Thoracic aorta (tissue), 2 donors: ENCODE data around the gene WDFY3. TPM values are rescaled to one million over a fixed set of nuclear protein-coding genes. Genes with fewer than 3 reads are reported as not detected.

Source experiments
- ATAC-seq: fragments of 150-250 bp; one replicate; pipeline ENCODE4 v1.8.0; 2017; ENCODE audit warnings: low read depth; ENCODE audit not compliant: insufficient number of reproducible peaks, low FRiP score
- DNase-seq: peaks from one replicate; pipeline ENCODE4 v3.0.0-alpha.2; 2020; ENCODE audit warnings: low spot score
- H3K27ac ChIP-seq, 2 donors: fragments of 200-600 bp; sonication (generic); 1 replicate in 1 of 2; 2 replicates in 1 of 2; pipeline ENCODE4 v1.5.1; 2016; ENCODE audit warnings: mild to moderate bottlenecking in 2 of 2, moderate library complexity in 2 of 2
- H3K27me3 ChIP-seq: fragments of 200-600 bp; sonication (generic); replicated peaks from 2 replicates; pipeline ENCODE4 v1.6.0; 2016; ENCODE audit warnings: mild to moderate bottlenecking; ENCODE audit not compliant: insufficient read depth
- H3K36me3 ChIP-seq: fragments of 200-600 bp; sonication (generic); one replicate; pipeline ENCODE4 v1.5.1; 2016
- H3K4me1 ChIP-seq, 2 donors: fragments of 200-600 bp; sonication (generic); 1 replicate in 1 of 2; 2 replicates in 1 of 2; pipeline versions ENCODE4 v1.5.1 to v1.6.0; 2016; ENCODE audit warnings: low read depth in 2 of 2, mild to moderate bottlenecking in 1 of 2; ENCODE audit not compliant: control insufficient read depth in 1 of 2
- H3K4me3 ChIP-seq: fragments of 200-600 bp; sonication (generic); 2 replicates; pipeline ENCODE4 v1.5.1; 2016; ENCODE audit warnings: mild to moderate bottlenecking
- H3K9me3 ChIP-seq: fragments of 200-600 bp; sonication (generic); 2 replicates; pipeline ENCODE4 v1.5.1; 2016
- total RNA-seq, 2 donors: library from RNA; depleted of rRNA; stranded (reverse); fragments of >200 nt; gene quantifications; one replicate each; pipeline versions ENCODE4 v1.1.0 to v1.2.3, GENCODE V29; 2016
- TF ChIP-seq, protein P1 (sequence below): fragments of 200-600 bp; sonication (generic); IDR thresholded peaks from one replicate; pipeline ENCODE4 v1.5.1; 2019; ENCODE audit warnings: antibody characterized with exemption

The WDFY3 gene
- total RNA-seq, 2 donors from 2014 or later = 116 to 140 TPM

DNA sequence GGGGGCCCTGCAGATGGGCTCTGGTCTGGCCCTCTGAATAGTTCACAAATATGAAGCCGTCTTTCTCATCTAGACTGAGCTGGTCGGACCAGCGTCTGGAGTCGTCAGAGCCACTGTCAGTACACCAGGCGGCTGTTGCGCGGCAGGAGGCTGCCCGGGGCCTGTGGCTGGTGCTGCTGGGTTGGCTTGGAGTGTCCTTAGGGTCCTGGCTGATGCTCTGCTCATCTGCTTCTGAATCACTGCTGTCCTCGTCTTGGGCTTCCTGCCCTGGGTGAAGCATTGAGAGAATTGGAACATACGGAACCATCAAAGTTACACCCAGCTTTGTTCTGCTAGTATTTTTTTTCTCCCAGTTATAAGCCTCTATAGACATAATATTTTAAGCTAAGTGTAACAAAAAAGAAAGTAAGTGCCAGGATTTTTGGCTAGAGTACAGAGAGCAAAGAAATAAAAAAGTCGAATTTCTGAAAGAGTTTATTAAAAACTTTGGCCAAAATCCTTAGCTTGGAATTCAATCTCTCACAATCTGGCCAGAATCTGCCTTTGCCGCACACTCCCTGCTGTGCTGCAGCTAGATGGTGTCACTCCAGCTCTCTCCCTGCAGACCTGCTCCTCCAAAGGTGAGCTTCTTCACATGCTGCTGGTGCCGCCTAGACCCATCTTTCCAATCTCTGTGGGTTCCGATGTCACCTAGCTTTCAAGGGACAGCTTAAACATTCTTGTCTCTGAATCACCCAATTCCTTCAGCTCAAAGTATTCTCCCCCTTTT lies 287.3 kb downstream of the WDFY3 start:
- Histone ChIP-seq H3K4me3 (no peak overlapping the region), H3K9me3 (no peaks in the 10 kb centered on the region), H3K27ac (no peak overlapping the region), H3K27me3 (no peaks in the 10 kb centered on the region), H3K36me3 (peaks cover 31% of the 10 kb centered on the region), H3K4me1 (peaks cover 12 to 20% of the 10 kb centered on the region in 2 donors)
- TF ChIP-seq, protein P1, sequence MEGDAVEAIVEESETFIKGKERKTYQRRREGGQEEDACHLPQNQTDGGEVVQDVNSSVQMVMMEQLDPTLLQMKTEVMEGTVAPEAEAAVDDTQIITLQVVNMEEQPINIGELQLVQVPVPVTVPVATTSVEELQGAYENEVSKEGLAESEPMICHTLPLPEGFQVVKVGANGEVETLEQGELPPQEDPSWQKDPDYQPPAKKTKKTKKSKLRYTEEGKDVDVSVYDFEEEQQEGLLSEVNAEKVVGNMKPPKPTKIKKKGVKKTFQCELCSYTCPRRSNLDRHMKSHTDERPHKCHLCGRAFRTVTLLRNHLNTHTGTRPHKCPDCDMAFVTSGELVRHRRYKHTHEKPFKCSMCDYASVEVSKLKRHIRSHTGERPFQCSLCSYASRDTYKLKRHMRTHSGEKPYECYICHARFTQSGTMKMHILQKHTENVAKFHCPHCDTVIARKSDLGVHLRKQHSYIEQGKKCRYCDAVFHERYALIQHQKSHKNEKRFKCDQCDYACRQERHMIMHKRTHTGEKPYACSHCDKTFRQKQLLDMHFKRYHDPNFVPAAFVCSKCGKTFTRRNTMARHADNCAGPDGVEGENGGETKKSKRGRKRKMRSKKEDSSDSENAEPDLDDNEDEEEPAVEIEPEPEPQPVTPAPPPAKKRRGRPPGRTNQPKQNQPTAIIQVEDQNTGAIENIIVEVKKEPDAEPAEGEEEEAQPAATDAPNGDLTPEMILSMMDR = no peak
- ATAC-seq (no peak), DNase-seq (no peak)

DNA sequence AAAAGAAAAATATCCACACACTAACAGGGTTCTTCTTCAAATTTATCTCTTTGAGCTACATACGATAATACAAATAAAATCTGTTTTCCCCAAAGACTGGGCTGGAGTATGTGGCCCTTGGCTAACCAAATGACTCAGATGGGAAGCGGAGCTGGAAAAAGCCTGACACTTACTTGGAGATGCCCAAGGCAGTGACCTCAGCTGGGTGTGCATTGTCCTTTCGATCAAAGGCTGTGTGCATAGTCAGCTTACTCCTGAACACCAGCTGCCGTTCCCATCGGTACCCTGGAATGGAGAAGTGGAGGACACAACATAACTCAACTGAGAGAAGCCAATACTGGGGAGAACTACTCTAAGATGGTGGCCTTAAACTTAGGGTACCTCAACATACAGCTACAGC lies 288.5 kb downstream of the WDFY3 start:
- Histone ChIP-seq H3K27me3 (no peaks in the 10 kb centered on the region), H3K9me3 (no peaks in the 10 kb centered on the region), H3K4me3 (no peak overlapping the region), H3K4me1 (peaks cover 12 to 26% of the 10 kb centered on the region in 2 donors), H3K36me3 (peaks cover 31% of the 10 kb centered on the region), H3K27ac (no peak overlapping the region)
- DNase-seq (no peak), ATAC-seq (no peak)
- TF ChIP-seq, protein P1 = no peak

DNA sequence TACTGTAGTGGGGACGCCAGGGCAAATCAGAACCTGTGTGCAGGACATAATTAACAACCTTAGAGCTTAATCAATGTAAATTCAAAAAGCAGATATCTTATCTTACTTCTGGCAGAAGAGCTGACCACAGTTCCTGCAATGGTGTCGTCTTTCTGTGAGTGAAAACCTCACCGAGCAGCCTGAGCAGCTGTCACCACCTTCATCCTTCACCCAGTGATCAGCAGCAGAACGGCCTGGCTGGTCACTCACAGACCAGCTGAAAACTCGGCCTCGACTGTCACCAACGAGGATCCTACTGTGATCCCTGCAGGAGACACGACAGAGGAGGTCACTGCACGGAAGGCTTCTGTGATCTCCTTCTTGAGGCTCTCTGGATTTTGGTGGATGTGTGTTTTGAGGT lies 289.4 kb downstream of the WDFY3 start:
- no peak overlapping the region for H3K4me3 ChIP-seq
- no peaks in the 10 kb centered on the region for H3K9me3 ChIP-seq
- no peak for DNase-seq
- no peaks in the 10 kb centered on the region for H3K27me3 ChIP-seq
- peaks cover 4 to 19% of the 10 kb centered on the region in 2 donors for H3K4me1 ChIP-seq
- H3K36me3 ChIP-seq = peaks cover 28% of the 10 kb centered on the region
- no peak for ATAC-seq
- TF ChIP-seq, protein P1 = no peak
- no peak overlapping the region for H3K27ac ChIP-seq

DNA sequence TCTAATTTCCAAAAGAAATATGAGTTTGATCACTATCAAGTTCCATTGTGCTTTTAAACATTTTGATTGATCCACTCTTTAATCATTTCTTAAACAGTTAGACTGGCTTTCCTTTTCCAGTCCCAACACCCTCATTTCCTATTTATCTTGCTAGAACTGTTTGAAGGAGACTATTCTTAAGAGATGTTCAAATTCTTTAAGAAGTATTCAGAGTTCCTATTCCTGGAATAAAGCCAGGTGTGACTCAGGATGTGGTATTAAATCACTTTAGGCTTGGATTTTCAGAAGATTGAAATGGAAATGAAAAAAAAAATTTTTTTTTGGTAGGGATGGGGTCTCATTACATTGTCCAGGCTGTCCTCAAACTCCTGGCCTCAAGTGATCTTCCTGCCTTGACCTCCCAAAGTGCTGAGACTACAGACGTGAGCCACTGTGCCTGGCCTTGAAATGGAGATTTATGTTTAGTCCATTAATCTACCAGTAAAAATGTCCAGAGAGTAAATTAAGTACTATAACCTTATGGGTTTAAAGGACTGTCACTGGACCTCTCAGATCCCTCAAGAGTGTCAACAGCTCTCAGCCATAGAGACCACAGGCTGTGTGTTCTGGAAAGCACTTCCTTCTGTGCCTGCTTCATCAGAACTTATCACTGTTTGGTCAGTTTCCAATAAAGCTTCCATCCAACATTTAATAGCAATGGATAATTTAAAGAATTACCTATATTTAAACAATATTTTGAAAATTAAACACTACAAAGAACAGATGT lies 292.8 kb downstream of the WDFY3 start:
- Histone ChIP-seq H3K9me3 (no peaks in the 10 kb centered on the region), H3K4me1 (peaks cover 0 to 12% of the 10 kb centered on the region in 2 donors), H3K27ac (no peak overlapping the region), H3K27me3 (no peaks in the 10 kb centered on the region), H3K4me3 (no peak overlapping the region), H3K36me3 (peaks cover 31% of the 10 kb centered on the region)
- no peak for ATAC-seq
- TF ChIP-seq, protein P1 = no peak
- DNase-seq = no peak

DNA sequence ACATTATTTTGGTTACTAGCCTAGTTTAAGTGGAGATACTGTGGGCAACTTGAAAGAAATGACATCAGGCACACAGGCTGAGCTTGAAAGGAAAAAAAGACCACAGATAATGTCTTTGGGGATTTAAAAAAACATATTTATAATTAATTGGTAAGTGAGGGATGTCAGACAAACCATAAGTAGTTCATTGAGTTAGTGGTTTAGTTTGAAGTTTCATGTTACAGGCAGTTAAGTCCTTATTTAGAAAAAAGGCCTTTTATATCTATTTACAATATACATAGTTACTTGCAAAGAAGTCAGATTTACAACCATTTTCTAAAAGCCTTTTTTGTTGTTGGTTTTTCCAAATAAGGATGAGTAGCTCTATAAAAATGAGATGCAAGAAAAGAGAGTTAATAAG lies 294.3 kb downstream of the WDFY3 start:
- Histone ChIP-seq H3K36me3 (peaks cover 20% of the 10 kb centered on the region), H3K27me3 (no peaks in the 10 kb centered on the region), H3K4me1 (peaks cover 0 to 12% of the 10 kb centered on the region in 2 donors), H3K27ac (no peak overlapping the region), H3K9me3 (no peaks in the 10 kb centered on the region), H3K4me3 (no peak overlapping the region)
- ATAC-seq = no peak
- TF ChIP-seq, protein P1 = no peak
- DNase-seq = no peak
